GM23338 (cell line): ENCODE measurements around the gene AREL1.

ENCODE experiments used
- EZH2phosphoT487 ChIP-seq: fragments of 200-600 bp; sonication (generic); IDR thresholded peaks from one replicate; pipeline ENCODE4 v1.8.1; 2018; ENCODE audit warnings: antibody characterized with exemption; ENCODE audit not compliant: unreplicated experiment
- TF ChIP-seq, protein P1 (sequence below): IDR thresholded peaks from one replicate; pipeline ENCODE4 v1.6.1; 2018; ENCODE audit warnings: antibody characterized with exemption; ENCODE audit not compliant: unreplicated experiment
- TF ChIP-seq, protein P2 (sequence below), 2 experiments: fragments of 200-600 bp in 1 of 2; sonication (generic) in 1 of 2; conservative IDR thresholded peaks; 2 replicates each; pipeline versions ENCODE4 v1.5.1 to v1.6.1; 2016 to 2017; ENCODE audit warnings: antibody characterized with exemption in 2 of 2, low read depth in 2 of 2, mild to moderate bottlenecking in 2 of 2, moderate library complexity in 1 of 2

DNA sequence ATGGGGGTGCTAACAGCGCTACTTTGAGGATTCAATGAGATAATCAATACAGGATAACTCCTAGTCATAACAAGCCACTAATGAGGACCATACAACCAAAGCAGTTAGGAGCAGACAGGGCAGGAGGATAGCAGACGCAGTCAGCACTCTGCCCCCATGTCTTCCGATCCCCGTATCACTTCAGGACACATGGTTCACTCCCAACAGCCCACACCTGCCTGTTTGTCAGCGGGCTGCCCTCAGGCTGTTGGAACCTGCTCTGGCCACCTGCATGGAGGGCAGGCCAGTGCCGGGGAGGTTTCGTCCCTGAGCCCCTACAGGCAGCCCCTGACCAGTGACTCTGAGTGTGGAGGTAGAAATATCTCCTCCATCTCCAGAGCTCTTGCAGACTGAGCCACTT is 63.7 kb downstream of the AREL1 start:
- TF ChIP-seq, protein P1, sequence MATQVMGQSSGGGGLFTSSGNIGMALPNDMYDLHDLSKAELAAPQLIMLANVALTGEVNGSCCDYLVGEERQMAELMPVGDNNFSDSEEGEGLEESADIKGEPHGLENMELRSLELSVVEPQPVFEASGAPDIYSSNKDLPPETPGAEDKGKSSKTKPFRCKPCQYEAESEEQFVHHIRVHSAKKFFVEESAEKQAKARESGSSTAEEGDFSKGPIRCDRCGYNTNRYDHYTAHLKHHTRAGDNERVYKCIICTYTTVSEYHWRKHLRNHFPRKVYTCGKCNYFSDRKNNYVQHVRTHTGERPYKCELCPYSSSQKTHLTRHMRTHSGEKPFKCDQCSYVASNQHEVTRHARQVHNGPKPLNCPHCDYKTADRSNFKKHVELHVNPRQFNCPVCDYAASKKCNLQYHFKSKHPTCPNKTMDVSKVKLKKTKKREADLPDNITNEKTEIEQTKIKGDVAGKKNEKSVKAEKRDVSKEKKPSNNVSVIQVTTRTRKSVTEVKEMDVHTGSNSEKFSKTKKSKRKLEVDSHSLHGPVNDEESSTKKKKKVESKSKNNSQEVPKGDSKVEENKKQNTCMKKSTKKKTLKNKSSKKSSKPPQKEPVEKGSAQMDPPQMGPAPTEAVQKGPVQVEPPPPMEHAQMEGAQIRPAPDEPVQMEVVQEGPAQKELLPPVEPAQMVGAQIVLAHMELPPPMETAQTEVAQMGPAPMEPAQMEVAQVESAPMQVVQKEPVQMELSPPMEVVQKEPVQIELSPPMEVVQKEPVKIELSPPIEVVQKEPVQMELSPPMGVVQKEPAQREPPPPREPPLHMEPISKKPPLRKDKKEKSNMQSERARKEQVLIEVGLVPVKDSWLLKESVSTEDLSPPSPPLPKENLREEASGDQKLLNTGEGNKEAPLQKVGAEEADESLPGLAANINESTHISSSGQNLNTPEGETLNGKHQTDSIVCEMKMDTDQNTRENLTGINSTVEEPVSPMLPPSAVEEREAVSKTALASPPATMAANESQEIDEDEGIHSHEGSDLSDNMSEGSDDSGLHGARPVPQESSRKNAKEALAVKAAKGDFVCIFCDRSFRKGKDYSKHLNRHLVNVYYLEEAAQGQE = no peak
- TF ChIP-seq EZH2phosphoT487 = no peak
- TF ChIP-seq, protein P2, sequence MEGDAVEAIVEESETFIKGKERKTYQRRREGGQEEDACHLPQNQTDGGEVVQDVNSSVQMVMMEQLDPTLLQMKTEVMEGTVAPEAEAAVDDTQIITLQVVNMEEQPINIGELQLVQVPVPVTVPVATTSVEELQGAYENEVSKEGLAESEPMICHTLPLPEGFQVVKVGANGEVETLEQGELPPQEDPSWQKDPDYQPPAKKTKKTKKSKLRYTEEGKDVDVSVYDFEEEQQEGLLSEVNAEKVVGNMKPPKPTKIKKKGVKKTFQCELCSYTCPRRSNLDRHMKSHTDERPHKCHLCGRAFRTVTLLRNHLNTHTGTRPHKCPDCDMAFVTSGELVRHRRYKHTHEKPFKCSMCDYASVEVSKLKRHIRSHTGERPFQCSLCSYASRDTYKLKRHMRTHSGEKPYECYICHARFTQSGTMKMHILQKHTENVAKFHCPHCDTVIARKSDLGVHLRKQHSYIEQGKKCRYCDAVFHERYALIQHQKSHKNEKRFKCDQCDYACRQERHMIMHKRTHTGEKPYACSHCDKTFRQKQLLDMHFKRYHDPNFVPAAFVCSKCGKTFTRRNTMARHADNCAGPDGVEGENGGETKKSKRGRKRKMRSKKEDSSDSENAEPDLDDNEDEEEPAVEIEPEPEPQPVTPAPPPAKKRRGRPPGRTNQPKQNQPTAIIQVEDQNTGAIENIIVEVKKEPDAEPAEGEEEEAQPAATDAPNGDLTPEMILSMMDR (conservative IDR thresholded peaks at IDR 0.05; ENCODE audit: low read depth in 2 of 2) = no peak
